Right lobe of liver (tissue), 4 donors: ENCODE results near the gene CPED1.

ENCODE experiments used
- CTCF ChIP-seq, 4 donors: fragments of 200-600 bp in 3 of 4; fragments of 450-650 bp in 1 of 4; IDR thresholded peaks; one replicate each; pipeline versions ENCODE4 v1.5.1 to v1.8.0; 2016 to 2022; ENCODE audit warnings: antibody characterized with exemption in 4 of 4, mild to moderate bottlenecking in 2 of 4
- POLR2A ChIP-seq: fragments of 450-650 bp; IDR thresholded peaks from one replicate; pipeline ENCODE4 v1.6.1; 2017; ENCODE audit warnings: antibody characterized with exemption, mild to moderate bottlenecking
- donor health status: DM: no; HTN: no; CAD: no.
- donor health status: DM: no; HTN: no; CAD: no.
- donor health status: DM: no; HTN: yes; CAD: no.

GRCh38 chr7:120947980-120948379, 40.5 kb upstream of the CPED1 start:
- TF ChIP-seq POLR2A = no peak
- no peak for TF ChIP-seq CTCF (IDR thresholded peaks at IDR 0.05)
